GM13977 (cell line): ENCODE measurements around the gene FAM222B.

Experiments used
- DNase-seq: peaks from one replicate; pipeline ENCODE4 v3.0.0; 2012; ENCODE audit warnings: low spot score
- CTCF ChIP-seq: IDR thresholded peaks from 2 replicates; pipeline ENCODE4 v1.5.1; 2012; ENCODE audit warnings: mild to moderate bottlenecking, control low read depth; ENCODE audit not compliant: insufficient read depth; ENCODE audit errors: extremely low read depth, missing control alignments
- in situ Hi-C: fragments of 300-500 bp; cut with MboI; formaldehyde crosslinking; loops from one replicate; pipeline ENCODE4 v1.12.0; 2022; ENCODE audit warnings: low sequenced_read_pairs, low pct_unique_long_range_greater_than_20kb, mixed read lengths, inconsistent platforms; ENCODE audit not compliant: unreplicated experiment

FAM222B gene

GRCh38 chr17:28760601-28761562, 81.7 kb downstream of the FAM222B start:
- in situ Hi-C loops, result loop anchor here (10.0 kb wide), 1 partner anchor 154 kb away; no protein-coding TSS in a partner anchor
- DNase-seq, result no peak
- no peak for TF ChIP-seq CTCF

- no peak for TF ChIP-seq CTCF
- in situ Hi-C loops, result no loop called here
- no peak for DNase-seq
These were observed 83.2 kb downstream of the FAM222B start for GRCh38 chr17:28759256-28759865.

GRCh38 chr17:28758411-28759121, 84.0 kb downstream of the FAM222B start:
- no peak for TF ChIP-seq CTCF
- no peak for DNase-seq
- in situ Hi-C loops, result no loop called here

DNA sequence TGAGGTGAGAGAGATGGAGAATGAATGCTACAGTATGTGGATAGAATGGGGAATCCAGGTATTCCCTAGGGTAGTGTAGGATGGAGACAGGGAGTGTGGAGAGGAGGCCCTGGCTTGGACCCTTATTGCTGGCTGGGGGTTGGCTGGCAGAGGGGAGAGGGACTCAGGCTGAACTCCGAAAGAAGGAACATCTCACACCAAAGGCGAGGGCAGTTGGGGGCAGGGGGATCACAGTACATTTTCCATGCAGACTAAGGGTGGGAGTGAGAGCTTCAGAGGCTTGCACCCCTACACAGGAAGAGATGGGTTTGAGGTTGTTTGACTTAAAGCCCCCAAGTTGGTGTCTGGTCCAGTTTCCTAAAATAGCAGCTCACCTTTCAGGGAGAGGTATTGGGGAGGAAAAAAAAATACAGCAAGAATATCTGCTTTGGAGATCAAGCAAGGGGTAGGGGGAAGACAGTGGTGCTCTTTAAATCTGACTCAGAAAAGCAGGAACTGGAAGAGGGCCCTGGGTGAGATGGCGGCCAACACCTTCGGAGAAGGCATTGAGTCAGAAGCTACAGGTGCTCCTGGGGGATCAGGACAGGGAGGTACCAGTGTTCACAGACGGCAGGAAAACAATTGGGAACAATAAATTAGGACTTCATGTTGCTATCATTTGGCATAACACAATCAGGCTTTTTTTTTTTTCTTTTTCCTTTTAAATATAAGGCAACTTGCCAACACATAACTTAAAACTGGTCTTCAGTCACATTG, 86.4 kb downstream of the FAM222B start:
- TF ChIP-seq CTCF, result no peak
- in situ Hi-C loops, result no loop called here
- DNase-seq, result no peak

GRCh38 chr17:28755486-28755885, 87.1 kb downstream of the FAM222B start:
- DNase-seq, result no peak
- in situ Hi-C loops, result no loop called here
- TF ChIP-seq CTCF, result no peak
